ENCODE results near the gene HMGXB4.

Gene HMGXB4

DNA sequence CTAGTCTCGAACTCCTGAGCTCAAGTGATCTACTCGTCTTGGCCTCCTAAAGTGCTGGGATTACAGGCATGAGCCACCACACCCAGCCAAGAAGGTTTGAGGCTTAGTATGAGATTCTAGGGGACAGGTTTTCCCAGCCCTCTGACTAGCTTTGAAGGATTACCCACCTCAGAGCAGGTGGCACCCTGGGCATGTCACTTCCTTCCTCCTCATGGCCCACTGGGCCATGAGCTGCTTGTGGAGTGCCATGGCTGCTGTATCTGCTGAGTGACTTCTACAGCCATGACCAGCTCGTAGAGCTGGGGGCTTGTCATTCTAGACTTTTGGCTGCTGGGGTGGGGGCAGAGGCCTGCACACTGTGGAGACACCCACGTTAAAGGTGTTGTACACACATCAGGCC, 67.5 kb downstream of the HMGXB4 start:
- DNase-seq (ENCODE audit: extremely low read depth in 1 of 2, low read depth in 1 of 2), result no peak

DNA sequence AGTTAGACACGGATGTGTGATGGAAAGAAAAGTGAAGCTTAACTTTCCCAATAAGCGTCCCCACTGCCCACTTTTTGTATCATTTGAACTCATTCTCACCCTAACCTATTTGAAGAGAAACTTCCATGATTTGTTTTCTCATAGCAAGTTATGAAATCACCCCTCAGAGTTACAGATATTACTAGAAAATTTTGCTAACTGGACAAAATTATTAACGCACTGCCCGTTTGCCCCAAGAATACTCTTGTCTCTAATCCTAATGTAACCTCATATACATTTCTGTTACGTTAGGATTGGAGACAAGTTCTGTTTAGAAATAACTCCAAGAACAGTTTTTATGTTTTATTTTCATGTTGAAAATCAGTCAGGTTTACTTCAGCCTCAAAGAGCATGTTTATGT, 67.9 kb downstream of the HMGXB4 start:
- no peak for DNase-seq (ENCODE audit: extremely low read depth in 1 of 2, low read depth in 1 of 2)

DNA sequence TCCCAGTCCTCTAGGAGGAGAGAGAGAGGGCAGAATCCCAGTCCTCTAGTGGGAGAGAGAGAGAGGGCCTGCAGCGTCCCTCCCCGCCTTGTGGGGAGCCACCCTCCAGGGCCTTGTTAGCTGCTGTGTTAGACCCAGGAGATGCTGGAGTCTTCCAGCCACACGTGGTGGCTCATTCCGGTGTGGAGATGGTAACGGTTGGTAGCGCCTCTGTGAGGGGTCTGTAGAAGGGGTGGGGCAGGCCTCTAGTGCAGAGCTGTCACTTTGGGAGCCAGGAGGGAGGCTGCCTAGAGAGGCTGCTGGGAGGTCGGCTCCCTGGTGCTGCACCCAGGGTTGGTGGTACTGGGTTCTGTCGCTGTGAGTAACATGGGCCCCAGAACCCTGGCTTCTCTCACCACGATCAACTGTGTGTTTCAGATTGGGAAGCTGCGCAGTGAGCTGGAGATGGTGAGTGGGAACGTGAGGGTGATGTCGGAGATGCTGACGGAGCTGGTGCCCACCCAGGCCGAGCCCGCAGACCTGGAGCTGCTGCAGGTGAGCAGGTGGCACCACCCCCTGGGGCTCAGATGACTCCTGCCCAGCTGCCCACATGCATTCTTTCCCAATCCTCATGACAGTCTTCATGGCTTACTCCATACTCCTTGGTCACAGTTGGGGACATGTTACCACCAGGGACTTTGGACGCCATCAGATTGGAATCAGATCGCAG, 69.7 kb downstream of the HMGXB4 start:
- no peak for DNase-seq (ENCODE audit: extremely low read depth in 1 of 2, low read depth in 1 of 2)

DNA sequence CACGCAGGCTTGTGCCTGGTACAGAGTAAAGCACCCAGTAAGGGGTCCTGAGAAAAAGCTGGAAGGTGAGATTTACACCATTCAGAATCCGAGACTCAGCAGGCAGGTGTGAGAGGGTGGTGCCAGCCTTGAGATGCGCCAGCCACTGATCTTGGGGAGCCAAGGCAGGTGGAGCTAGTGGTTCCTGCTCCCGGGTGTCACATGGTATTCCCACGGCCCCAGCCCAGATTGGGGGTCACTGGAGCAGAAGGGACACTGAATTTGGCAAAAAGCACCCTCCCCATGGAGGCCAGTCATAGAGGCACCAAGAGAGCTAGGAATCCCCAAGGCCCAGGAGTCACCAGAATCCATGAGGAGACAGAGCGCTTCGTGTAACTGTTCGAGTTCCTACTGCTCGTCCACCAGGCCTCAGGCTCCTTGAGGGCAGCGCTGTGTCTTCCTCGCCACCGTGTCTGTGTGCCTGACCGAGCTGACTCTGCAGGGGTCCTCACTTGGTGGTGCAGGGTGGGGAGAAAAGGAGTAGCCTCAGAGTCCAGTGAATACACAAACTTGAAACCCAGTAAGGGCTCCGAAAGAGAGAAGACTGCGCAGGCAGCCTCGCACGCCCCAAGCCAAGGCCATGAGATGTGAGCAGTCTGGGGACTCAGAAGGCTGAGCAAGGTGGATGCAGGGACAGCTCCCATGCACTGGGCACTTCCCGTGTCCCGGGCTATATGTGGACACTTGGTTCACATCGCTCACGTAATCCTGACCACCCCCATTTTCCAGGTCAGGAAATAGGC, 70.6 kb downstream of the HMGXB4 start:
- no peak for DNase-seq (ENCODE audit: extremely low read depth in 1 of 2, low read depth in 1 of 2)

DNA sequence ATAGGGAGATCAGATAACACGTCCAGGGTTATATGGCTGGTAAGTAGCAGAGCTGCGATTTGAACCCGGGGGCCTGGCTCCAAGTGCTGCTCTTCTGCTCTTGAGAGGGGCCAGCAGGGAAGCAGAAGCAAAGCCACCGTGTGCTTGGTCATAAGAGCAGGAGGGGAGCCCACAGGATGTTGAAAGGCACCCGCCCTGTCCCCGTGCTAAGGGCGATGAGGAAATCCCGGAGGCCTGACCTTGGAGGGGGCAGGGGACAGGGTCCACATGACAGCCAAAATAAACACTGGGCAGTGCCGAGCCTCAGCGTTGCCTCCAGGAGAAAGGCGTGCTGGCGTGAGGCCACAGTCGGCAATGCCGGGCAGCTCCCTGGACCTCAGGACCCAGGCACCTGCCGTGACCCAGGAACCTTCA, 71.2 kb downstream of the HMGXB4 start:
- no peak for DNase-seq (ENCODE audit: extremely low read depth in 1 of 2, low read depth in 1 of 2)

DNA sequence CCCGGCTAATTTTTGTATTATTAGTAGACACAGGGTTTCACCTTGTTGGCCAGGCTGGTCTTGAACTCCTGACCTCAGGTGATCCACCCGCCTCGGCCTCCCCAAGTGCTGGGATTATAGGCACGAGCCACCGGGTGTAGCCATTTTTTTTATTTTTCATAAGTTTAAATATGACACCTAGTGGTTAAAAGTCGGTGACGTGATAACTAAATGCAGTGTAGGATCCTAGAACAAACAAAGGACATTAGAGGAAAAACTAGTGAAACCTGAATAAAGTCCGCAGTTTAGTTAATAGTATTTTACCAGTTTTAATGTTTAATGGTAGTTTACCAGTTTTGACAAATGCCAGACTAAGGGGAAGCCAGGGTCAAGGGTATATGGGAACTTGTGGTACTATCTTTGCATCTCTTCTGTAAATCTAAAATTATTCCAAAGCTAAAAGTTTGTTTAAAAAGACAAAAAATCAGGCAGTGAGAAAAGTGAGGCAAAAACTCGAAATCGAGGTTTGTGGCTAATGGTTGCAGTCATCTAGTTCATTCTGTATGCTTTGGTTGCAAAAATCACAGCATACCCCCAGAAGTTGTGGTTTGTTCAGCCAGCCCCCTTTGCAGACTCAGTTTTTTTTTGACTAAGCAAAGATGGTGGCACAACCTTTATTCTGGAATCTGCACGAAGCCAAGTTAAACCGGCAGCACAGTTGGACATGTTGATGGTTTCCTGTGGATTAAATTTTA, 72.0 kb downstream of the HMGXB4 start:
- DNase-seq (ENCODE audit: extremely low read depth in 1 of 2, low read depth in 1 of 2), result no peak

DNA sequence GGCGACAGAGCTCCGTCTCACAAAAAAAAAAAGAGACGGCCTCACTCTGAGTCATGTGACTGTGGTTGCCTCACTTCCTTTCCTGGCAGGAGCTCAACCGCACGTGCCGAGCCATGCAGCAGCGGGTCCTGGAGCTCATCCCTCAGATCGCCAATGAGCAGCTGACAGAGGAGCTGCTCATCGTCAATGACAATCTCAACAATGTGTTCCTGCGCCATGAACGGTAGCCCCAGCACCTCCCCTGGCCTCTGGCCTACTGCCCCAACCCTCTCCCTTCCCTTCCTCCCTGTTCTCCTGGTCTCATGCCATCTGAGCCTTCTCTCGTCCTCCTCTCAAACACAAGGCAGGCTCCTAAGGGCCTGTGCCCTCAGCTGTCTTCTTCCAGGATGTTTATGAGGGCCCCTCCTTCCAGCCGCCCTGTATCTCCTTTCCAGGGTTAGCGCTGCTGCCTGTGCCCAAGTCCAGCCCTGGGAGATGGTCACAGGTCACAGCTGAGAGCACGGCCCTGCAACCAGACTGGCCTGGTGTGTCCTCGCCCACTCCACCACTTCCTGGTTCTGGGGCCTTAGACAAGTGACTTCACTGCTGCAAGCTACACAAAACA, 73.1 kb downstream of the HMGXB4 start:
- peak in 1 of 2 donors; percentile 16 for DNase-seq (ENCODE audit: extremely low read depth in 1 of 2, low read depth in 1 of 2)

DNA sequence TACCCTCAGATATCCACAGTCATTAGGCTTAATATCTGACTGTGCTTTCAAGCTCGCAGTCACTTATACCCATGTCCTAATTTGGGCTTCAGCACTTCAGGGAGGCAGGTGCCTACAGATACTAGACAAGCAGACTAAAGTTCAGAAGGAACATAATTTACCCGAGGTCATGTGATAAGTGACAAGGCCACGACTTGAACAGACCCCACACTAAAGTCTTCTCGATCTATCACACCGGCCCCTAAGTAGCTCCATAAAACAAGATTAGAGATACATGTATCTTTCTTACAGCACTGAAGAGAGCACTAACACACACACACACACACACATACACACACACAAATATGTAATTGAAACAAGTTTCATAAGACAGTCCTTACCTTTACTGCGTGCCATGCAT, 75.0 kb downstream of the HMGXB4 start:
- DNase-seq (ENCODE audit: extremely low read depth in 1 of 2, low read depth in 1 of 2), result no peak

DNA sequence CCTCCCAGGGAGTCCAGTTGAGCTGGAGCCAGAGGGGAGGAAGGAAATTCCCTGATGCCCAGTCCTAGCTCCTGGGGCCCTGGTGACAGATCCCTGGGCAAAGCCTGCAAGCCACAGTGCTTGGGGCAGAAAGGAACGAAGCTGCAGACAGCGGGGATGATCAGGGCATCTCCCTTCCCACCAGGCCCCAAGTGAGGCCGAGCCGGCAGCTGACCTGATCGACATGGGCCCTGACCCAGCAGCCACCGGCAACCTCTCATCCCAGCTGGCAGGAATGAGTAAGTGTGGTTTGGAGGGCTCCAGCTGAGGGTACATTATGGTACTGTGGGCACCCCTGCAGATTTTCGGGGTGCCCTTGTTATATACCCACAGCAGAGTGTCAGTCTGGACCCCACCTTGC, 75.9 kb downstream of the HMGXB4 start:
- DNase-seq (ENCODE audit: extremely low read depth in 1 of 2, low read depth in 1 of 2), result no peak

DNA sequence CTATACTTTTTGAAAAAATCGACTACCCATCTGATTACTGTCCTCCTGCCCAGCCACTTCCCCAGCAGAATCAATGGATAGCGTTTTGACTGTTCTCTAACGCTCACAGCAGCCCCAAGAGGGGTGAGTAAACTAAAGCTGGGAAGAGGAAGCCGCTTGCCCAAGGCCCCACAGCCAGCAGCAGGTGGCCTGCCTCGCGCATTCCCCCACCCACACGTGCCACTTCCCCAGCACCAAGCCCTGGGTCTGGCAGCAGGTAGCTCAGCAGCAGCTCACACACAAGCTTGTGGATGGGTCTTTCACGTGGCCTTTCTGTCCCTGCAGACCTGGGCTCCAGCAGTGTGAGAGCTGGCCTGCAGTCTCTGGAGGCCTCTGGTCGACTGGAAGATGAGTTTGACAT, 76.7 kb downstream of the HMGXB4 start:
- DNase-seq (ENCODE audit: extremely low read depth in 1 of 2, low read depth in 1 of 2), result no peak

DNA sequence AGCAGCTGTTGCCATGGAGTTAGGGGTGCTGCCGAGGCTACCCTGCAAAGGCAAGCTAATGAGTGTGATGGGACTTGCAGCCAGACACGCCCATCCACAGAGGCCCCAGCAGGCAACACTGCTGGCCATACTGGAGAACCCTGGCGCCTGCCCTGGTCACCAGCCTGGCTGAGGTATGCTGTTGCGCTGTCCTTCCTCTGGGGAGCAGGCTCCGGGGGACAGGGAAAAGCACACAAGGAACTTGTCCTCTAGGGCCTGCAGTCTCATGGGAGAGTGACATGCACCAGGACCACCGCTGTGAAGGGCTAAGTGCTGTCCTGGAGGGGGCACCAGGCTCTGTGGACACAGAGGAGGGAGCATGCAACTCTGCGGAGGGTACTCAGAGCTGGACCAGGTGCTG, 78.2 kb downstream of the HMGXB4 start:
- no peak for DNase-seq (ENCODE audit: extremely low read depth in 1 of 2, low read depth in 1 of 2)

DNA sequence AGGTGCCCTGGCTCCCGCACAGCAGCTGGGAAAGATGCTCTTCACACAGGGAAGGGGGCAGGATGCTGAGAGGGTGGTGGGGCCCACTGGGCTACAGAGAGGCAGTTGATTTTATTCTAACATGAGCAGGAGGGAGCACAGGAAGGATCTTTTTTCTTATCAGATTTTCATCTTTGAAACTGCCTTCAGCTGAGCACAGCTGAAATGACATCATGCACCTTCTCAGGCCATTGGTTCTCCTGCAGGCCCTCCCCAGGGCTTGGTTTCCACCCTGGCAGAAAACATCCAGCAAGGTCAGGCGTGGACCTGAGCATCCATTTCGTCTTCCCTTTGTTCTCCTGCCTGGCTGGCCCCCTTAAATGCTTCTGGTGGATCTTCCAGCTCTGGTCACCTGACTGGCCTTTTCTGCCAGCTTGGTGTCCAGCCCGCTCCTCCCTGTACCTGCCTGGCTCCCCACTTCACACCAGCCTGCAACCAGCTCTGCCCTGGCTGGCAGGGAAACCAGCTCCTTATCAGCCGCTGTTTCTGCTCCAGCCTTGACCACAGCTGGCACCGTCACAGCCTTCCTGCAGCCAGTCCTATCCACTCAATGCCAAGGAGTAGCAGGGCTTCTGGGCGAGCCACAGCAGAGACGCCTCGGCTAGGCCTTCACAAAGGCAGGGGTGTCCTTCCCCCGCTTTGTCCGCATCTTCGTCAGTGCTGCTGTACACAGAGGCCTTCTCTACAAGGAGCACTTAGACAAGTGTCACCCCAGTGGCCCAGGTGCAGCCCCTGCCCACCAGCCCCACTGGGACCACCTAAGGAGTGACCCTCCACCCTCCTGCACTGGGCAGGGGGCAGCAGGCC, 78.9 kb downstream of the HMGXB4 start:
- no peak for DNase-seq (ENCODE audit: extremely low read depth in 1 of 2, low read depth in 1 of 2)

DNA sequence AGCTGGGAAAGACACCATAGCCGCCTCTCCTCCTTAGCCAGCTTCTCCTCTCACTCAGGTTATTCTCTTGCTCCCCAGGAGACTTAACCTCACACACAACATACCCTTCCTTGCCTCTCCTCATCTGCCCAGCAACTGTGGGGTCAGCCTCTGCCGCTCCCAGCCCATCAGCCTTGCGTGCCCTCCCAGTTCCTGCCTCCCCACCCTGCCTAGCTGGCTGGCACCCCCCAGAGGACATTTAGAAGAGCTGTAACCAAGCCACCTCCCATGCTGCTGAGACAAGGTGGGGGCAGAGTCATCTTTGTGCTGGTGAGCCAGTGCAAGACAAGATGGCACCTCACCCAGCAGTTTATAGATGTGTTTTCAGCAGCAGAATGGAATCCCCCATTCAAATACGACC, 80.6 kb downstream of the HMGXB4 start:
- DNase-seq (ENCODE audit: extremely low read depth in 1 of 2, low read depth in 1 of 2), result no peak

DNA sequence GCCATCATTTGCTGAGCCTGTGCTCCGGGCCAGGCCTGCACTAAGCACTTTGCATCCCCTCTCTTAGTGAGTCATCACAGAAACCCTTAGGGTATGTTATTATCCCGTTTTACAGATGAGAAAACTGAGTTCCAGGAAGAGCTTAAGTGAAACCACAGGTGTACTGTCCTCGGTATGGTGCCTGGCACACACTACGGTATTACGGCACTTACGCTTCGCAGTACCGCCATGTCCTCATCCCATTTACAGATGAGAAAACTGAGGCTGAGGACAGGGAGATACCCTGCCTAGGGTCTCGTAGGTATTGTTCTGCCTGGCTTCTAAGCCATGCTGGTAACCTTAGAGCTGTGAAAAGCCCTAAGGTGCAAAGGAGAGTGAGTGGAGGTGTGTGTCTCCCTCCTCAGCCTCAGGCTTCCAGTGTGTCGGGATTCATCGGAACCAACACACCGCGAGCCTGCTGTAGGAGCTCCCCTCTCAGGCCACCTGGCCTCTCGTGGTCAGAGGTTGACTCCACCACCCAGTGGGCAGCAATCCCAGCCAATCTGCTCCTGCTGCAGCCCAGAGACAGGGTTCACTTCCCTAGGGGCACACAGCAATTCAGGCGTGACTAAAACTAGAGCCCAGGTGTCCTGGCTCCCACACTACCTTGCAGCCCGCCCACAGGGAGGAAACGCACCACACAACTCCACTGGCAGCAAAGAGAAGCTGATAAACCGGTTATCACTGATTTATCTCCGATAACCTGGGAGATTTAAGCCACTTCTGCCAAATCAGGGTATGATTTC, 84.0 kb downstream of the HMGXB4 start:
- DNase-seq (ENCODE audit: extremely low read depth in 1 of 2, low read depth in 1 of 2), result no peak

DNA sequence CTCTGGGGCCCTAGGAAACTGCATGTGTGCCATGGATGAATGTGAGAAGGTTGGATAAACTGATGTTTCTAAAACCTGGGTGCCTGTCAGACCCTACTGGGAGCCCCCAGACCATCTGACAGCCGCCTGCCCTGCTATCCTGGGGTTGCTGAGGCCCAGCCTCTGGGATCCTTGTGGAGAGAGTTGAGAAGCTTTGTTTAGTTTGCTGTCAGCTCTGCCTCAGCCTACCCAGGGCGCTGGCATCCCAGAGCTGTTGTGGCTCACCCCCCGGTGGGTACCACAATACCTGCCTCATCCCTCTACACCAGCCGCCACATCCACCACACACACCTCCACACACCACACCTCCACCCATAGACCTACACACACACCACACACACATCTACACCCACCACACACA, 85.1 kb downstream of the HMGXB4 start:
- no peak for DNase-seq (ENCODE audit: extremely low read depth in 1 of 2, low read depth in 1 of 2)

DNA sequence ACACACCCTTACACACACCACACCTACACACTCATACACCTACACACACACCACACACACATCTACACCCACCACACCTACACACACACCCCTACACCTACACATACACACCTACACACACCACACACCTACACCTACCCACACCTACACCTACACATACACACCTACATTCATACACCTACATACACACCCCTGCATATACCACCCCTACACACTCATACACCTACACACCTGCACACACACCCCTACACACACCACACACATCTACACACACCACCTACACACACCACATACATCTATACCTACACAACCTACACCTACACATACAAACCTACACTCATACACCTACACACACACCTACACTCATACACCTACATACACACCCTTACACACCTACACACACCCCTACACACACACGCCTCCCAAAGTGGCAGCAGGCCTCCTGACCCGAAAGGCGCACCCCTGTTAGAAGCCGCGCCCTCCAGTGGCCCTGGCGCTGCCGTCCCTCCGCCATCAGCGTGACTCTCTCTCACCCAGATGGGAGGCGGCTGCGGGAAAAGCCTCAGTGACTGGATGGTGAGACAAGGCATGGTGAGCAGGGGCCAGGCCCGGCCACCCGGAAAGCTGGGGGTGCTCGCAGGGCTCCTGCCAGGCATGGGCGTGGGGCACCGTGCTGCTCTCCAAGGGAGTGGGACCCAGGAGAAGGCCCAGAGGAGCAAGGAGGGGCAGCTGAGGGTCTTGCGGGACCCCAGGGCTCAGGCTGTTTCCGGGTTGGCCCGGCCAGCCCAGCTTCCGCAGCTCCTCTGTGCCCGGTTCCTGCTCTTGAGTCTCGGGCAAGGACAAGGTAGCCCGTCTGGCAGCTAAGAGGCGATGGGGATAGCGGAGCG, 86.6 kb downstream of the HMGXB4 start:
- no peak for DNase-seq (ENCODE audit: extremely low read depth in 1 of 2, low read depth in 1 of 2)

DNA sequence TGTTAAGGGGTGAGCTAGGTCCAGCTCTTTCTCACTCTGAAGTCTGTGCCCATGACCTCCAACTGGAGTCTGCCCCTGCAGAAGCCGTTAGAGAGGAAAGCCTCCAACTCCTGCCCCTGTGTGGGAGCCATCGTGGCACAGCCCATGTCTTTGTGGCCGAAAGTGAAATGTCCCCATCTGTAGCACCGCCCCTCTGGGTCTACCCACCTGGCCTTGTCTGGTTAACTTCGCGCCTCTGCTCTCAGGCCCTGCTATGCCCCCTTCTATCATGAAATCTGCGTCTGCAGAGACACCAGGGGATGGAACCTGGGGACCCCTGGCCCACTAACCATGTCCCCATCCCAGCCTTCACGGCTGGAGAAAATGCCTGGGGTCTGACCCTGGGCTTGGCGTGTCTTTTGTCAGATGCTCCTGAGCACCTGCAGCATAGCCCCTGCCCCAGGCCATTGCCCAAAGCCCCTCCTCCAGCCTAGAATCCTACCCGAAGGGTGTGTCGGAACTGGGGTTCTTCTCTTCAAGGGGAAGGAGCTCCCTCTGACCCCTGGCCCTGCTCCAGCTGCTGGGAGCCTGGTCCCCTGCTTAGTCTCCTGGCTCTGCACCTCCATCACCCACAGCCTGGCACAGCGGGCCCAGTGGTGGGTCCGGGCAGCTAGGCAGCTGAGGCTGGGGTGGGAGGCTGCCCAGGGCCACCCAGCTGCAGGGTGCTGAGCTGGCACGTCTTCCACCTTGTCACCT, 87.8 kb downstream of the HMGXB4 start:
- DNase-seq (ENCODE audit: extremely low read depth in 1 of 2, low read depth in 1 of 2), result no peak

All from activated CD8-positive, alpha-beta memory T cell treated with anti-CD3 and anti-CD28 coated beads for 1 hour (primary cell).